CD4-positive, alpha-beta T cell treated with Interleukin-12 subunit alpha and Interleukin-12 subunit beta, for 1 hour (primary cell): Measurements from ENCODE around the gene BLOC1S3.
A peak's percentile ranks its signal among the peaks of the same experiment; 100 is the strongest.

Experiments used
- DNase-seq: peaks from one replicate; pipeline ENCODE4 v3.0.0-alpha.2; 2020

The BLOC1S3 gene

GRCh38 chr19:45178262-45179071, at the start of gene BLOC1S3:
BLOC1S3 (plus strand) TSS chr19:45178784; CDS start chr19:45179297, 513 bp downstream.
- peak; percentile 100 for DNase-seq

GRCh38 chr19:45128806-45129205, 49.8 kb upstream of the BLOC1S3 start:
- no peak for DNase-seq

GRCh38 chr19:45130236-45130635, 48.3 kb upstream of the BLOC1S3 start:
- DNase-seq, result no peak

- DNase-seq, result peak; percentile 6
Measured at GRCh38 chr19:45130888-45131615, 47.5 kb upstream of the BLOC1S3 start.

GRCh38 chr19:45133661-45134060, 44.9 kb upstream of the BLOC1S3 start:
- no peak for DNase-seq

DNA sequence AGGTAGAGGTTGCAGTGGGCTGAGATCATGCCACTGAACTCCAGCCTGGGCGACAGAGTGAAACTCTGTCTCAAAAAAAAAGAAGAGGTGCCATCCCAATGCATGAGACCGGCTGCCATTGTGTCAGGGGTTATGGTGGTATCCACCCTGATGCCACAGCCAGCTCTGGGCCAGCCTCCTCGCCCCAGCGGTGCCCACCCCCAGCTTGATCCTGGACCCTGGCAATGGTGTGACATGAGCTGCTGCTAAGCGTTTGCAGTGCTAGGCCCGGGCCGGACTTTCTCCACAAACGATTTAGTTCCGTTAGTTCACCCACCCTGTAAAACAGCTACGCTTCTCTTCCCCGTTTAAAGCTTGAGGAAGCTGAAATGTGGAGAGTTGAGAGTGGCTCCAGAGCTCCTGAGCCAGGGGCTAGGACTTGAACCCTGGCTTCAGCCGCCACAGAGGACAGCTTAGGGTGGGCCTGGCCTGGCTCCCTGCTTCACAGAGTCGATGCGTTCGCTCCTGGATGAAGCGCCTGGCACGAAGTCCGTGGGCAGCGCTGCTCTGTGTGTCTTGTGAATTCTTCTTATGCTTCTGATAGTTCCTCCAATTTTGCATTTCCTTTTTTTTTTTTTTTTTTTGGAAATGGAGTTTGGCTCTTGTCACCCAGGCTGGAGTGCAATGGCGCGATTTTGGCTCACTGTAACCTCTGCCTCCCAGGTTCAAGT, 43.3 kb upstream of the BLOC1S3 start:
- no peak for DNase-seq

DNA sequence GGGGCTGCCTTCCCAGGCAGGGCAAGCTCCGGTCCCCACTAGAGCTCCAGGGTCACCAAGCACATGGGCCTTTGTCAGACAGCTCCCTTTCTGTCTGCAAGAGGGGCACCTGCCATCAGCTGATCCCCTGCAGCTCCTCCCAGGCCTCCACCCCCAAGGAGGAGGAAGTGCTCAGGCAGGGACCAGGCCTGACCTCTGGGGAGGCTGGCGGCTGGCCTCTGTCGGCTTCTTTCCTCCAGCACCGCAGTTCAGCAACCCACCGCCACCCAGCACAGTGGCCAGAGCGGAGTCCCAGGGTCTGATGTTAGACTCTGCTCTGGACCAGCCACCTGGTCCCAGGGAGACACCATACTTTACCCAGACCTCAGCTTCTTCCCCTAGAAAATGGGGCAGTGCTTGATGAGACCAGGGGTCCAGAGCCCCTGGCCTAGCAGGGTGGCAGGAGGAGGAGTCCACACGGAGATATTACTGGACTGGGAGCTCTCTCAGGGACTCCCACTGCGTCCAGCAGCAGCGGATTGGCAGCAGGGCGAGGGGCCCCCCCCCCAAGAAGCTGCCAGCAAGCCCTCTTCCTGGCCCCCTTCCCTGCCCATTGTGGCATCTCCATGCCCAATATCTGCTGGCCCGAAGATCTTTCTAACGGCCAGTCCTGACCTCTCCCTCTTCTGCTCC, 41.9 kb upstream of the BLOC1S3 start:
- DNase-seq, result no peak

- DNase-seq, result no peak
Measured at GRCh38 chr19:45137179-45137761, 41.3 kb upstream of the BLOC1S3 start.

- DNase-seq, result no peak
Measured at GRCh38 chr19:45138303-45138751, 40.3 kb upstream of the BLOC1S3 start.

DNA sequence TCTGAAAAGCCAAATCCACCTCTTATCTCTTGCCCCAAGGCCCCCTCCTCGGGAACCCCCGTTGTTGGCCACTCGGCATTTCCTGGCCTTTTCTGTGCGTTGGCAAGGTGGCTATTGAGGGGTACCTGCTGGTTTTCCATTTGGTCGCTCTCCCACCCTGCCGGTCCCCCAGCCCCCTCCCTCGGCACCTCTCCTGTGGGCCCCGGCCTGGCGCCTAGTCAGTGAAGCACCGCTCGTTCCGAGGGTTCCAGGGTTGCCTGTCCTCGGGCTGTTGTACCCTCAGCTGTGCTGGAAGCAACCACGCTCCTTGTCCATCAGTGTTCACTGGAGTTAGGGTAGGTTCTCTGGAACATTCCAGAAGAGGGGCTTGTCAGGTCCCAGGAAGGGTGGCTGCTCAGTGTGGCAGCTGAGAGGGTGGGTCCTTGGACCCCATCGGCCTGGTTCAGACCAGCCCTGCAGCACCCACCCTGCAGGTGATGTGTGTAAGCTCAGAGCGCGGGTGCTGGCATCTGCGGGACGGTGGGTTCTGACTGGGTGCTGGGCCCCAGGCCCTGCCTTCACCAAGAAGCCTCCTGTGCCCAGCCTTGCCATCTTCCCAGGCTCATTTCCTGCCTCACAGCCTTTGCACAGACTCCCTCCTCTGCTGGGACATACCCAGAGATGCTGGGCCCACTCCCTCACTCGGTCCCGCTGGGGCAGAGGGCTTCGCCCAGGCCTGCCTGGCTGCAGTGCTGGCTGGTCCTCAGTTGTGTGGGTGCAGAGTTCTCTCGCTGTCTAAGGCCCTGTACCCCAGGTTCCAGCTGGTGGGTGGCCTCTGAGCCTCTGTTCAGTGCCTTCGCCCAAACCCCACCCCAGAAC, 39.1 kb upstream of the BLOC1S3 start:
- no peak for DNase-seq

GRCh38 chr19:45140144-45140503, 38.5 kb upstream of the BLOC1S3 start:
- no peak for DNase-seq

DNA sequence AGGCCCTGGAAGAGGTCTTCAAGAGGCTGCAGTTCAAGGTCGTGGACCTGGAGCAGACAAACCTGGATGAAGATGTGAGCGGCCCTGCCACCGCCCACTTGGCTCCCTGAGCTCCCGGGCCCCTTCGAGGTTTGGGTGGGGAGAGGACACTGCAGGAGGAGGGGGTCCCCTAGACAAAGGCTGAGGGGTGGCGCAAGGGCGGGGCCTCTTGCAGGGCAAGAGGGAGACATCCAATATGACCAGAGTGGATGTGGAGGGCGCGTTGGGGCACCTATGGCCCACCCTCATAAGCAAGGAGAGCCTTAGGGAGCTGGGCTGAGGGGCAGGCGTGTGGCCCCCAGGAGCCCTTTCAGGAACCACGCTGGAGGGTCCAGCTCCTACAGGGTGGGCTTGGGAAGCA, 38.1 kb upstream of the BLOC1S3 start:
- no peak for DNase-seq

DNA sequence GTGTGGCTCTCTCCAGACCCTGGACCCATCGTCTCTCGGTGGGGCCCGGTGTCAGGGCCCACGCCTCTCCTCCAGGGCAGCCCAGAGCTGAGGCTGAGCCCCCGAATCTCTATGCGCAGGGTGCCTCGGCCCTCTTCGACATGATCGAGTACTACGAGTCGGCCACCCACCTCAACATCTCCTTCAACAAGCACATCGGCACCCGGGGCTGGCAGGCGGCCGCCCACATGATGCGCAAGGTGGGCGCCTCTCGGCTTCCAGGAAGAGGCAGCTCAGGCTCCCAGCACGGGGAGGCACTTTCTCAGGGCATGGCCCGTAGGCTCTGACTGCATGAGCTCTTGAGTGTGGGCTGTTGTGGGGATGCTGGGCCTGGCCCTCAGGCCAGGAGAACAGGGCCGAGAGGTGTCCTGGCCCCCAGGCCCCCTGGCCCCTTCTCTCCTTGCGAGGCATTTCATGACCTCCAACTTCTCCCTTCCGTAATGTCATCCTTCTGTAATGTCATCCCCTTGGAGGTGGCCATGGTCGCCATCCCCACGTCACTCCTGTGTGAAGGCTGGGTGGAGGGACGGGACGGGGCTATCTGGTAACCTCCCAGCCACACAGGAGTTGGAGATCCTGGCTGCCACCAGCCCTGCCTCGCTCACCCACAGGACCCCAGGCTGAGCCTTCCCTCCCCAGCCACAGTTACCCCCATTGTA, 37.2 kb upstream of the BLOC1S3 start:
- DNase-seq, result no peak

- no peak for DNase-seq
Measured at GRCh38 chr19:45142016-45142725, 36.4 kb upstream of the BLOC1S3 start.

- no peak for DNase-seq
Measured at GRCh38 chr19:45142726-45143110, 35.9 kb upstream of the BLOC1S3 start.

GRCh38 chr19:45144431-45145269, 33.9 kb upstream of the BLOC1S3 start:
- no peak for DNase-seq

- no peak for DNase-seq
Measured at GRCh38 chr19:45145270-45146189, 33.1 kb upstream of the BLOC1S3 start.

- no peak for DNase-seq
Measured at GRCh38 chr19:45146251-45146650, 32.3 kb upstream of the BLOC1S3 start.
